HS-5 (cell line): ENCODE data around the gene SLC9A4.

Experiments used
- DNase-seq: peaks from one replicate; pipeline ENCODE4 v3.0.0-alpha.2; 2012; ENCODE audit warnings: low read depth

The SLC9A4 gene

DNA sequence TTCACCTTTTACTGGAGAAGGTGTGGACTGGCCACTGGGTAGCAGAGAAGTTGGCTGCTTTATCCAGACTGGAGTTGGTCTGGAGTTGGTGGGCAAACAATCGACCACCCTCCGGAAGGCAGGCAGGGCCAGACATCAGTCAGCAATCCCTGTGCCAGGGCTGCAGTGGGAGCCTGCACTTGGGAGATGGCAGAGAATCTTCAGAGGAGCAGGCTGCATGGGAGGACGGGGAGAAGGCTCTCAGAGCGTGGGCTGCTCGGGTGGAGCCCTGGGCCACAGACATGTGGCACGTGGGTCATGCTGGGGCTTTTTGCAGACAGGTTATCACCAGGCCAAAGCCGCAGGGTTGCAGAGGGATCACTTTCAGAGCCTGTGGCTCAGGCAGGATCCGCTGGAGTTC, 29.6 kb downstream of the SLC9A4 start:
- no peak for DNase-seq

- DNase-seq = no peak
Observed at GRCh38 chr2:102504833-102505232, 31.8 kb downstream of the SLC9A4 start.

DNA sequence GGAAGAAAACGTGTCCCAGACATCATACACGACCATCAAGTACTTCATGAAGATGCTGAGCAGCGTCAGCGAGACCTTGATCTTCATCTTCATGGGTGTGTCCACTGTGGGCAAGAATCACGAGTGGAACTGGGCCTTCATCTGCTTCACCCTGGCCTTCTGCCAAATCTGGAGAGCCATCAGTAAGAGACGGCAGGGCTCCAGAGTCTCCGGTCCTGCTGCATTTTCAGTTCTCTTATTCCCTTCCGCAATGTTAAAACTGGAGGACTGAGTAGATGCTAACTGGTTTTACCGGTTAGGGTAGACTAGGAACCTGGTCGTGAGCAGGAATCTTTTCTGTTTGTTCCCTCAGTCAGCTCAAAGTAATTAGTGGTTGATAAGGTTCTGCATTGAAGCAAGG, 32.3 kb downstream of the SLC9A4 start:
- DNase-seq = no peak

GRCh38 chr2:102506743-102507142, 33.7 kb downstream of the SLC9A4 start:
- DNase-seq = no peak

- no peak for DNase-seq
Observed at GRCh38 chr2:102508863-102509262, 35.8 kb downstream of the SLC9A4 start.

- no peak for DNase-seq
Observed at GRCh38 chr2:102509749-102510148, 36.7 kb downstream of the SLC9A4 start.

DNA sequence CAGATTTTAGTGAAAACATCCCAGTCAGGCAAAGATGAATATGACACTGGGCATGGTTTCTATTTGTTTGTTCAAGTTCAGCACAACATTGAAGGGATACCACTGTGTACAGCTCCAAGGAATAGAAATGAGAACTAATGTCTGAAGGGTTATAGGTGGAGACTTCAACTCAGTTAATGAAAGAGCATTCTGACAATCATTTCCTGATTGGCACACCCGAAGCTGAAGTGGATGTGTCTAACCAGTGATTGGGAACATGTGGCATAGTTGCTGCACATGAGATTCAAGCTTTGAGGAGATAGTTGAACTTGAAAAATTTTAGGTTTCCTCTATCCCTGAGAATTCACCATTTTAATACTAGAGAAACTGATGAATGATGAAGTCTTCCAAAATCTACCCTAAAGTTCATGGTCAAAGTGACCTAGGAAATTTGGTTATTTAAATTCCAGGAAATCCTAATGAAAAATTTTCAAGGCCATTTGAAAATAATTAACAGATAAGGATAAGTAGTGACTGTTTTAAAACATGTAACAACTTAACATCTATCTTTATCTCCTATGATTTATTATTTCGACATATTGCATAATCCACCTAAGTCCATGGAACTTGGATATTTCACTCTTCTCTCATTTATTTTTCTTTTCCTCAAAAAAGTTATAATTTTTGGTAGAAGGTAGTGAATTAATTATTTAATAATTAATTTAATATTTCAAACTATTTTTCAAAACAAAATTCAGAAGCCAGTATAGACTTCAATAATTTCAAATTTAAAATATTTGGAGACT, 38.0 kb downstream of the SLC9A4 start:
- no peak for DNase-seq

GRCh38 chr2:102512161-102512560, 39.1 kb downstream of the SLC9A4 start:
- DNase-seq = no peak

GRCh38 chr2:102513355-102513939, 40.4 kb downstream of the SLC9A4 start:
- DNase-seq = no peak

GRCh38 chr2:102514061-102514785, 41.2 kb downstream of the SLC9A4 start:
- DNase-seq = peak; percentile 89

GRCh38 chr2:102515851-102516250, 42.8 kb downstream of the SLC9A4 start:
- no peak for DNase-seq

DNA sequence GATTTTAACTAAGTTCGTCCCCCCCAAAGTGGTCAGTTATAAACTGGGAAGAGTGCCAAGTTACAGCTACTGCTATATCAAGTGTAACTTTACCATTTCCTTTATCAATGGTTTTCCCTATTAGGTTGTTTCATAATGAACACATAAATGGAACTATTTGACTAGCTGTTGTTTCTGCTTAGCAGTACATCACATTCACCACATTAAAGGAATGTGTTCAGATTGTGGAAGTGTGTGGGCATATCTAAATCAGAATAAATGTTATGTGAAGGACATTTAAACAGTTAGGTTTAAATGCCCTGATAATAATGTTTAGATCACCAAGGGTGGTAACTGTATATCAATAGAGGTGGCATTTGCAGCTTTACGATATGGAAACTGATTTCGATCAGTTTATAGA, 45.1 kb downstream of the SLC9A4 start:
- DNase-seq = no peak

DNA sequence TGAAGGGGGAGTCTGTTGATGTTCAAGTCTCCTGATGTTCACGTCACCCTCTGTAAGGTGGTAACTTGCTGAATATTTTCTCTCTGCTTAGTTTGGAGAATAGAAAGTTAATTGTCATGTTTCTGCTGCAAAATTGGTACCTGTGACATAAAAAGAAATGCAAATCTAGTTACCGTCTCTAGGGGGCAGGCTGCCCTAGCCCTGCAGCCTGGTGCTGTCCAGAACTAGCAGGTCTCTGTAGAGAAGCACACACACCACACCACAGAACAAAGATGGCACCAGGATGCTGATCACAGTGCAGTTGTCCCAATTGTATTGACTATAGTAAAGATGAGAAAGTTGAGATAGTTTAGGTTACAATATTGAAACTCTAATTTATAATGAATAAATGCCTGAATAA, 47.0 kb downstream of the SLC9A4 start:
- DNase-seq = no peak

GRCh38 chr2:102520801-102521200, 47.8 kb downstream of the SLC9A4 start:
- no peak for DNase-seq

GRCh38 chr2:102522162-102522561, 49.1 kb downstream of the SLC9A4 start:
- DNase-seq = no peak

DNA sequence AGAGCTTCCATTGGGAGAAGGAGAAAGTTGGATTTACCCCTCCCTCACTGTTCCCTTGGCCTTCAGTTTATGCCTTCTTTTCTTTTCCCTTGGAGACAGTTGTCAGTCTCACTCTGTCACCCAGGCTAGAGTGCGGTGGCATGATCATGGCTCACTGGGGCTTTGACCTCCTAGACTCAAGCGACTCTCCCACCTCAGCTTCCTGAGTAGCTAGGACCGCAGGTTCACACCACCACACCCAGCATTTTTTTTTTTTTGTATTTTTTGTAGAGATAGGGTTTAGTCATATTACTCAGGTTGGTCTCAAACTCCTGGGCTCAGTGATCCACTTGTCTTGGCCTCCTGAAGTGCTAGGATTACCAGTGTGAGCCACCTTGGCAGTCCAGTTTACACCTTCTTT, 49.9 kb downstream of the SLC9A4 start:
- DNase-seq = no peak

DNA sequence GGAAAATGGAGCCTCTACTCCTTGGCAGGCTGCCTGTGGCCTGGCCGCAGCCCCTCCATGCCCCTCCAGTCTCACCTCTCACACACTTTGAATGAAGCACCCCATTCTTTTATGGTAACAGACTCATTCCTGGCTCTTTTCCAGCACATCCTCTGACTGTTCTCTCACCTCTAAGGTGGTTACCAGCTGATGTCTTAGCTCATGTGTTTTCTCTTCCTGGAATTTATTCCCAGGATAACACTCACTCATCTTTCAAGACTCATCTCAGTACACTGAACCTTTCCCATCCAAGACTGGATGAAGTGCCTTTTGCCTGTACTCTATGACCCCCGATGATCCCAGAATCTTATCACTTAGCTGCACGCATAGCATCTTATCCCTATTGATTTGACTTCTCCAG, 50.6 kb downstream of the SLC9A4 start:
- no peak for DNase-seq

DNA sequence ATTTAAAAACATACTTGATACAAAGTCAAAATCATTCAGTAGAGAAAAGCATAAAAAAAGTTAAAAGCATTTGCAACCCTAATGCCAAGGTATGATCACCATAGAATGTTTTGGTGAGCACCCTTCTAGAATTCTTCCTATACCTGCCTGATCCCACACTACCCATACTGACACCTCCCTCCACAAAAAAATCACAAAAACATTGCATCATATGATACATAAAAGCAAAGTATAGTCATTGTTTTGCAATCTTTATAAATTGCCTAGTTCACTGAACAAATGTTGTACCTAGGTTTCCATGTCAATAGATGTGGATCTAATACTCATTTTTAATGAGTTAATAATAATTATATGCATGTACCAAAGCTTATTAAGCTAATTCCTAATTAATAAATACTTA, 54.1 kb downstream of the SLC9A4 start:
- no peak for DNase-seq

GRCh38 chr2:102538491-102538890, 65.5 kb downstream of the SLC9A4 start:
- DNase-seq = no peak

- DNase-seq = no peak
Observed at GRCh38 chr2:102540882-102541281, 67.9 kb downstream of the SLC9A4 start.

GRCh38 chr2:102544182-102544581, 71.2 kb downstream of the SLC9A4 start:
- DNase-seq = no peak

GRCh38 chr2:102547462-102547861, 74.4 kb downstream of the SLC9A4 start:
- DNase-seq = no peak

- DNase-seq = no peak
Observed at GRCh38 chr2:102549027-102549426, 76.0 kb downstream of the SLC9A4 start.
